Spleen (tissue), 7 donors: ENCODE data around the gene HMGXB4.
A peak's percentile ranks its signal among the peaks of the same experiment; 100 is the strongest.

Experiments used
- POLR2A ChIP-seq, 3 donors: fragments of 450-650 bp; IDR thresholded peaks; one replicate each; pipeline ENCODE4 v1.5.1; 2017; ENCODE audit warnings: antibody characterized with exemption in 3 of 3, mild to moderate bottlenecking in 1 of 3
- POLR2AphosphoS5 ChIP-seq, 3 donors: sonication (generic); formaldehyde crosslinking; IDR thresholded peaks; one replicate each; pipeline ENCODE4 v1.5.1; 2017; ENCODE audit warnings: antibody characterized with exemption in 3 of 3
- TF ChIP-seq, protein P1 (sequence below), 11 experiments: fragments of 200-600 bp in 7 of 11; fragments of 450-650 bp in 4 of 11; sonication (generic) in 4 of 11; IDR thresholded peaks in 8 of 11; conservative IDR thresholded peaks in 3 of 11; 1 replicate in 7 of 11; 2 replicates in 4 of 11; pipeline versions ENCODE4 v1.4.0 to v1.8.0; 2016 to 2021; ENCODE audit warnings: antibody characterized with exemption in 11 of 11, inconsistent platforms in 4 of 11, mild to moderate bottlenecking in 1 of 11
- donor health status: DM: no; HTN: no; CAD: no; lungs with moderate emphysema.
- donor health status: DM: no; HTN: no; CAD: no.
- donor health status: DM: no; HTN: no; CAD: no.

DNA sequence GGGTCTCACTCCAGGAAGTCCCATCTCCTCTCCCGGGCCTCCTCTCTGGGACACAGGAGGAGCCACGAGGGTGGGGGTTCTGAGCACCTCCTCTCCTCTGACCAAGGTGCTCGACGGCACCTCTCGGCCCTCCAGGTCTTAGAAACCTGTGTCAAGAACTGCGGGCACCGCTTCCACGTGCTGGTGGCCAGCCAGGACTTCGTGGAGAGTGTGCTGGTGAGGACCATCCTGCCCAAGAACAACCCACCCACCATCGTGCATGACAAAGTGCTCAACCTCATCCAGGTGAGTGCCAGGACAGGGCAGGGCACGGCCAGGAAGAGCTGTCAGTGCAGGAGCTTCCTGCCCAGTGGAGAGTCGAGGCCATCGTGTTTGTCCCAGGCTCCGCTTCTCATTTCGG is 65.6 kb downstream of the HMGXB4 start:
- TF ChIP-seq, protein P1, sequence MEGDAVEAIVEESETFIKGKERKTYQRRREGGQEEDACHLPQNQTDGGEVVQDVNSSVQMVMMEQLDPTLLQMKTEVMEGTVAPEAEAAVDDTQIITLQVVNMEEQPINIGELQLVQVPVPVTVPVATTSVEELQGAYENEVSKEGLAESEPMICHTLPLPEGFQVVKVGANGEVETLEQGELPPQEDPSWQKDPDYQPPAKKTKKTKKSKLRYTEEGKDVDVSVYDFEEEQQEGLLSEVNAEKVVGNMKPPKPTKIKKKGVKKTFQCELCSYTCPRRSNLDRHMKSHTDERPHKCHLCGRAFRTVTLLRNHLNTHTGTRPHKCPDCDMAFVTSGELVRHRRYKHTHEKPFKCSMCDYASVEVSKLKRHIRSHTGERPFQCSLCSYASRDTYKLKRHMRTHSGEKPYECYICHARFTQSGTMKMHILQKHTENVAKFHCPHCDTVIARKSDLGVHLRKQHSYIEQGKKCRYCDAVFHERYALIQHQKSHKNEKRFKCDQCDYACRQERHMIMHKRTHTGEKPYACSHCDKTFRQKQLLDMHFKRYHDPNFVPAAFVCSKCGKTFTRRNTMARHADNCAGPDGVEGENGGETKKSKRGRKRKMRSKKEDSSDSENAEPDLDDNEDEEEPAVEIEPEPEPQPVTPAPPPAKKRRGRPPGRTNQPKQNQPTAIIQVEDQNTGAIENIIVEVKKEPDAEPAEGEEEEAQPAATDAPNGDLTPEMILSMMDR (IDR thresholded peaks at IDR 0.05 in 8 of 11, conservative IDR thresholded peaks at IDR 0.05 in 3 of 11), result no peak
- TF ChIP-seq POLR2A (IDR thresholded peaks at IDR 0.05) (no peak), POLR2AphosphoS5 (IDR thresholded peaks at IDR 0.05) (peak in 1 of 3 donors; percentile 4)
